ENCODE data around the gene DHX57.
A peak's percentile ranks its signal among the peaks of the same experiment; 100 is the strongest.

The DHX57 gene

DNA sequence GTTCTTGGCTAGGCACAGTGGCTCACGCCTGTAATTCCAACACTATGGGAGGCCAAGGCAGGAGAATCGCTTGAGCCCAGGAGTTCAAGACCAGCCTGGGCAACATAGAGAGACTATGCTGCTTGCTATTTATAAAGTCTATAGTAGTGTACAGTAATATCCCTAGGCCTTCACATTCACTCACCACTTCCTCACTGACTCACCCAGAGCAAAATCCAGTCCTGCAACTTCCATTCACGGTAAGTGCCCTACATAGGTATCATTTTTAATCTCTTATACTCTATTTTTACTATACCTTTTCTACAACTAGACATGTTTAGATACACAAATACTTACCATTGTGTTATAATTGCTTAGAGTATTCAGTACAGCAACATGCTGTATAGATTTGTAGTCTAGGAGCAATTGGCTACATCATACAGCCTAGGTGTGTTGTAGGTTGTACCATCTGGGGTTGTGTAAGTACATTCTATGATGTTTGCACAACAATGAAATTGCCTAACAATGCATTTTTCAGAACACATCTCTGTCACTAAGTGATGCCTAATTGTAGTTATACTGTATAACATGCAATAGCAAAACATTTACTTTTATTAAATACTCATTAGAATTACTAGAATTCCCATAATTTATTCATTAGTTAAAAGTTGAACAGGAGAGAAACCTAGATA is 8.8 kb downstream of the DHX57 start:
- no peak for DNase-seq

DNA sequence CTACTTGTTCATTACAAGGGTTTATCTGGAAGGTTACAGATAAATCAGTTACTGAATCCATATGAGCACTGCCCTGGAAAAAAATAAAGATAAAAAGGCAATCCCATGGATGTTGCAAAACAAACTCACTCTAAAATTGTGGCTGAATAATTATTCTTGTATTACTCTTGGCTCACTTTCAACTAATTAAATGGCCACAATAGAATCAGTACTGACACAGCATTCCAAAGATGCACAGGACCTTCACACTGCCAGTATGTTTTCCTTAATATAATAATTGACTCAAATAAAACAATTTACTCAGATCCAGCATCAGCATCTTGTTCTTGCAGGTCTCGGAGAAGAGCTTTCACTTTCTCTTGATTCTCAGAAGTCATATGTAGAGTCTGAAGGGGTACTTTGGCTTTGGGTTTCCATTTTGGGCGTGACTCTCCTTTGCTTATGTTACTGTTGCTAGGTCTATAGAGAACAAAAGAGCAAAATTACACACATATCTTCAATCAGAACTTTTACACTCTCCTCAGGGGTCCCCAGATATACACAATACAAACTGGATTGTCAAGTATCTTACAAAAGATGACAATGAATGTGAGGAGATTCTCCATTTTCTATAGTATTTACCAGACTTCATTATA is 12.6 kb downstream of the DHX57 start:
- no peak for DNase-seq

DNA sequence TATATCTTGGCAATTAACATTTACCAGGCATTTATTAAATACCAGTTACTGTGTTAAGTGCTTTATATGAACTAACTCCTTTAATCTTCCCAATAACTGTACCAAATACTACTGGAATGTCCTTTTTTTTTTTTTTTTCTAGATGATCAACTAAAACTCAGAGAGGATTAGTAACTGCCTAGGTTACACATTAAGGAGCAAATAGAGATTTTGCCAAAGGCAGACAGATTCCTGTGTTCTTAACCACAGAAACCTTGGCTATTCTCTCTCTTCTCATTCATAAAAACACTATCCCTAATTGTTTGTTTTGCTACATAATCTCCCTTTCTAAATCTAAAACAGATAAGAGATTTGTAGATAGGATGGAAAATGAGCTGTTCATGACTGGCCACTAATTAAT is 13.3 kb downstream of the DHX57 start:
- DNase-seq = no peak

DNA sequence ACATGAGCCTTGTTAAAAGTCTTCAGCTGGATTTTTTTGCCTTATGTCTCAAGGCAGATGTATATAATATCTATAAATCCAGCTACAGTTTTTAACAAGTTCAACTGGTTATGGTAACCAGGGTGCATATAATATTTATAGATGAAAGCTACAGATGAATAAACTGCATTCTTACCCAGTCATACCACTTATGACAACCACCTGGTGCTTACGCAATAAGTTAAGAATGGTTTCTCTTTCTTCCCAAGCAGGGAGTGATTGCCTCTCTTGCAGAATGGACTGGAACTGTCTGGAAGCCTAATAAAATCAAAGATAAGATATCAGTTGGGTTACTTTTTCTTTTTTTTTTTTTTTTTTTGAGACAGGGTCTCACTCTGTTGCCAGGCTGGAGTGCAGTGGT is 19.6 kb downstream of the DHX57 start:
- DNase-seq = no peak

DNA sequence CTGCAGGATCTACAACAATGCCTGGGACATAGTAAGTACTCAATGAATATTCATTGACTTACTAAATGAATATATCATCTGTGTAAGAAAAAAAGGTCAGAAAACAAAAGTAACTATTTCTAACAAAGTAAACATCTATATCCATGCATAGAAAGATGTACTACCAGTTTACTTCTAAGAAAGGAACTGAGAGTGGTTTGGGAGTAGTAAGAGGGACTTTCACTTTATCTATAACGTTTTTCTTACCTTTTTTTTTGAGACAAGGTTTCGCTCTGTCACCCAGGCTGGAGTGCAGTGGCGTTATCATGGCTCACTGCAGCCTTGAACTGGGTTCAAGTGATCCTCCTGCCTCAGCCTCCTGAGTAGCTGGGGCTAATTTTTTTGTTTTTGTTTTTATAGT is 25.7 kb downstream of the DHX57 start:
- DNase-seq = no peak

DNA sequence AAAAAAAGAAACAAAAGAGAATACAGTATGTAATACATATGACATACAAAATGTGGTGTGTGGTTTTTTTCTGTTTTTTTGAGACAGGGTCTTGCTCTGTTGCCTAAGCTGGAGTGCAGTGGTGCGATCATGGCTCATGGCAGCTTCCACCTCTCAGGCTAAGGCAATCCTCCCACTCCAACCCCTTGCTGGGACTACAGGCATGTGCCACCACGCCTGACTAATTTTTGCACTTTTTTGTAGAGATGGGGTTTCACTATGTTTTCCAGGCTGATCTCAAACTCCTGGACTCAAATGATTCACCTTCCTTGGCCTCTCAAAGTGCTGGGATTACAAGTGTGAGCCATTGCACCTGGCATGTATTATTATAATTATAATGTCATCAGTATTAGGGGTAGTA is 38.9 kb downstream of the DHX57 start:
- DNase-seq = no peak

DNA sequence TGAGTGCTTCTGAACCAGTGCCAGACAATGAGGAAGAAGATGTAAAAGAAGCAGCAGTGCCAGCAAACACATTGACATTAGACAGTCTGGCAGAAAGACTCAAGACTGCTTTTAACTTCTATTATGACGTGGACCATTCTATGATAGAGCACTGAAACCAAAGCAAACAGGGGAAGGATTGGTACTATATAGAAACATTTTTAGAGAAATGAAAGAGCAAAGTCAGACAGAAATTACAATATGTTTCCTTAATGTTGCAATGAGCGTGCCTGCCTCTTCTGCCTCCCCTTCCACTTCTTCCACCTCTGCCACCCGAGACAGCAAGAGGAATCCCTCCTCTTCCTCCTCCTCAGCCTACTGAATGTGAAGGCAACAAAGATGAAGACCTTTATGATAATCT is 39.7 kb downstream of the DHX57 start:
- peak; percentile 7 for DNase-seq

DNA sequence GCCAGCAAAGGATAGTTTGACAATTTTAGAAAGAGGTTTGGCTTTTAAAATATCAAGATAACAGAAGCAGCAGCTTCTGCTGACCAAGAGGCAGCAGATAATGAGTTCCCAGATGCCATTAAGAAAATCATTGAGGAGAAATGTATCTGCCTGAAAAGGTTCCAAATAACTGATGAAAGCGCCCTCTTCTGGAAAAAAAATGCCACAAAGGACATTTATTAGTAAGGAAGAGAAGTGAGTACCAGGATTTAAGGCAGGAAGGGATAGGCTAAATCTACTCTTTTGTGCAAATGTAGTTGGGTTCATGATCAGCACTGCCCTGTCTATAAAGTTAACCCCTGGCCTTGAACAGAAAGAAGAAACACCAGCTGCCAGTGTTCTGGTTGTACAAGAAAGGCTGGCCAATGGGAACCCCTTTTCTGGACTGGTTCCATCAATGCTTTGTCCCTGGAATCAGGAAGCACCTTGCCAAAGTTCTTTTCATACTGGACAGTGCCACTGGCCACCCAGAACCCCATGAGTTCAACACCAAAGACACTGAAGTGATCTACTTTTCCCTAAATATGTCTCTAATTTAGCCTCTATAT is 40.6 kb downstream of the DHX57 start:
- peak; percentile 64 for DNase-seq

DNA sequence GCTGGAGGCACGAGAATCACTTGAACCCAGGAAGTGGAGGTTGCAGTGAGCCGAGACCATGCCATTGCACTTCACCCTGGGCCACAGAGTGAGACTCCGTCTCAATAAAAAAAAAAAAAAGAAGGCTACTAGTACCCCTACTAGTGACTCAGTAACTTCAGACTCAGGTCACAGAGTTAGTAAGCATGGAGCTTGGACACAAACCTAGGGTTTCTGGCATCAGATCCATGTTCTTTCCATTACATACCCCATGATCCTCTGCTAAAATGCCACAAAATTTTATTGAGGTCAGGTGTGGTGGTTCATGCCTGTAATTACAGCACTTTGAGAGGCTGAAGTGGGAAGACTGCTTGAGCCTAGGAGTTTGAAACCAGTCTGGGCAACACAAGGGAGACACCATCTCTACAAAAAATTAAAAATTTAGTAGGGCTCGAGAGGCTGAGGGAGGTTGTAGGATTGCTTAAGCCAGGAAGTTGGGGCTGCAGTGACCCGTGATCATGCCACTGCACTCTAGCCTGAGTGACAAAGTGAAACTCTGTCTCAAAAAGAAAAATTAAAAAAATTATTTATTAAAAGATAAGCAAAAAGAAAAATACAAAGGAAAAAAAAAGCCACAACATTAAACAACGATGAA is 45.1 kb downstream of the DHX57 start:
- peak; percentile 19 for DNase-seq

DNA sequence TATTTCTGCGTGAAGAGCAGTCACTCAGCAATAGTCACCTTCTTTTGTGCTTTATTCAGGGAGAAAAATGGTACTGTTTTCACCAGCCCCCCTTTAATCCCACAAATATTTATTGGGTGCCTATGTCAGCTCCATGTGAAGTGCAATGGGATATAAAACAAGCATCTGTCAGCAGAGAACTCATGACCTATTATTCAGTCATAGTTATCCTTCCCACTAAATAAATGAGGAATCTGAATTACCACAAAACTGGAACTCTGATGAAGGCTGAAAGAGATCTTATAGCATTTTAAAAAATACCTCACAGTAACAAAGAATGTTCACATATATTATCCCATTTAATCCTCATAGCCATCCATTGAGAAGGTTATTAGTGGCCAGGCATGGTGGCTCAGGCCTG is 45.8 kb downstream of the DHX57 start:
- no peak for DNase-seq

DNA sequence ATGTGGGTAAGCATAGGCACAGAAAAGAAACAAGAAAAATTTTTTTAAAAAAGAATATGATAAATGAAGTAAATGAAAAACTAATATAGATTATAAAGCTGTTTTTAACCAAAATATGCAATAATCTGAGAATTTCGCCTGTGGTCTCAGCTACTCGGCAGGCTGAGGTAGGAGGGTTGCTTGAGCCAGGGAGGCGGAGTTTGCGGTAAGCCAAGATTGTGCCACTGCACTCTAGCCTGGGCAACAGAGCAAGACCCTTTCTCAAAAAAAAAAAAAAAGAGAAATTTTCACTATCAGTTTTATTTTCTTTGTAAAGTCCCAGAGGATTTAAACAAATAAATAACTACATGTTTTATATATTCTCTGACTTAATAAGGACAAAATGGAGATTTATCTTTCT is 47.3 kb downstream of the DHX57 start:
- peak; percentile 13 for DNase-seq

DNA sequence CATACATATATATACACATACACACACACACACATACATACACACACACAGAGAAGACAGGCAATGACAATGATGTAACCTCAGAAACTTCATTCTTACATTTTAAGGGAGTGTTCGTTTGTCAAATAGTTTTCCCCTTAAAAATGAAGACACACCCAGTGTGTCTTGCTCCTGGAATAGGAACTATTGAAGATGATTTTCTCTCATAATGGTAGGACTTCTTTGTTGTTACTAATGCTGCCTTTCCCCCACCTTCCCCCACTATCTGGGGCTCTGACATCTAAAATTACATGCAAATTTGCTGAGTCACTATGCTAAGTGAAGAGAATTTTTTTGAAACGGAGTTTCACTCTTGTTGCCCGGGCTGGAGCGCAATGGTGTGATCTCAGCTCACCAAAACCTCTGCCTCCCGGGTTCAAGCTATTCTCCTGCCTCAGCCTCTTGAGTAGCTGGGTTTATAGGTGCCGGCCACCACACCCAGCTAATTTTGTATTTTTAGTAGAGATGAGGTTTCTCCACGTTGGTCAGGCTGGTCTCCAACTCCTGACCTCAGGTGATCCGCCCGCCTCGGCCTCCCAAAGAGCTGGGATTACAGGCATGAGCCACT is 48.1 kb downstream of the DHX57 start:
- DNase-seq = peak; percentile 80

DNA sequence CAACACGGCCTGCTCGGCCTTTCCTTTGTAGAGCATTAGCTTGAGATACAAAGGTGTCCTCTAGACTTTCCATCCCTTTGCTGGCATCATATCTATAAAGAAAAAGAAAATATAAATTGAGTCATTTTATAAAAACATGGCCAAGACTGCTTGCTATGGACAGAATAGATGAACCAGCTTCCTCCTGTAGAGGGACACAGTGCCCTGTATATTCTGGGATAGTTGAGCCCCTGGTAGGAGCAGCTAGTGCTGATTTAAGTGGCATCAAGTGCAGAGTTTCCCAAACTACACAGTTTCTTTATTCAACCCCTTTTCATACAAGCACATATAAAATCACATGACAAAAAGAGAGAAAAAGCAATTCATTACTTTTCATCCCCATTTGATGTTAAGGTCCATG is 49.8 kb downstream of the DHX57 start:
- DNase-seq = no peak

DNA sequence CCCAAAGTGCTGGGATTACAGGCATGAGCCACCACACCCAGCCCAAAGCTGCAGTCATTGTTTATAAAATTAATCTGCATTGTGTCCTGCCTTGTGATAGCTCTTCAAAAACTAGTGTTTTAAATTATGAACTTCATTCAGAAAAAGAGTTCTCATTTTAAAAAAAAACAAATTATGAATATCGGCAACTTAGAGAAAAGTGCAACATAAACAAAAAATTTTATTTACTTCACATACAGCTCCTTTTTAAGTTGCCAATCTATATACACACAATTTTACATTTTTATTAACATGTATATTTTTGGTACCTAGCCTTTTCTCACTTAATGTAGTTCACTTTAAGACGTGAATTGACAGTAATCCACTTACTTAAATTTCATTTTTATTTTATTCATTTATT is 50.8 kb downstream of the DHX57 start:
- DNase-seq = no peak

DNA sequence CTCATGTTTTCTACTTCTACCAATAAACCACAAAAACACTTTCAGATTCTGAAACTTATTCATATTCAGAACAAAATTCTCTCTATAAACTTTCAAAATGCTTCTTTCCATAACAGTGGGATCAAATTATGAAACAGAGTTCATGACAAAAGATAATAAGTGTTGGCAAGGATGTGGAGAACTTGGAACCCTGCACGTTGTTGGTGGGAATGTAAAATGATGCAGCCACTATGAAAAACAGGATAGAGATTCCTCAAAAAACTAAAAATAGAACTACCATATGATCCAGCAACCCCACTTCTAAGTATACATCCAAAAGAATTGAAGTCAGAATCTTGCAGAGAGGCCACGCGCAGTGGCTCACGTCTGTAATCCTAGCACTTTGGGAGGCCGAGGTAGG is 52.3 kb downstream of the DHX57 start:
- DNase-seq = no peak

DNA sequence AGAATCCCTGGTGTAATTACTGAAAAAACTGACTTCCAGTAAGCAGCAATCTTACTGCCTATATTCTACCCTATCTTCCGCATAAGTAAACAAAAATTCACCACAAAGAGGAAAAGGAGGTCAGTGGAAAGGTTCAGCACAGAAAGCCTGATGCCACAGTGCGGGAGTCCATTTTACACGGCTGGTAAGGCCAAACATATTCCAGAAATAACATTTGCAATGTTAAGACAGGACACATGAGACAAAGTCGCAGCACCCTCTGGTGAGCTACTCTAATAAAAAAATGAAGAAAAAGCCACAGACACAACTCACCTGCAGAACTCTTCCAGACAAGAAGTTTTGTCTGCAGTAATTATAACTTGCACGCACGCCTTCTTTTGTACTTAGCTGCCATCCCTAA is 57.2 kb downstream of the DHX57 start:
- no peak for DNase-seq

DNA sequence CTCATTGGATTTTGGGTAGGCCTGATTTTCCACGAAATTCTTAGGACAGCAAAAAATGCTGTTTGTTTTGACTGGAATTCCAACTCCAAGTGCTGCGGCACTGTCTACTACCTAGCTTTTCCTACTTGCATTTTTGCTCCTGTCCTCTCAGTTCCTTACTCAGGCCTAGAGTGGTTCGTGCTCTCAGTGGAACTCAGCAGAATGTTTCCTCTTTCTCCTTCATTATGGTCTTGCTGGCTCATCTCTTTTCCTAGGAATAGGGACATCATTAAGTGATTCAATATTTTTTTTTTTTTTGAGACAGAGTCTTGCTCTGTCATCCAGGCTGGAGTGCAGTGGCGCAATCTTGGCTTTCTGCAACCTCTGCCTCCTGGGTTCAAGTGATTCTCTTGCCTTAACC is 59.8 kb downstream of the DHX57 start:
- DNase-seq = no peak

DNA sequence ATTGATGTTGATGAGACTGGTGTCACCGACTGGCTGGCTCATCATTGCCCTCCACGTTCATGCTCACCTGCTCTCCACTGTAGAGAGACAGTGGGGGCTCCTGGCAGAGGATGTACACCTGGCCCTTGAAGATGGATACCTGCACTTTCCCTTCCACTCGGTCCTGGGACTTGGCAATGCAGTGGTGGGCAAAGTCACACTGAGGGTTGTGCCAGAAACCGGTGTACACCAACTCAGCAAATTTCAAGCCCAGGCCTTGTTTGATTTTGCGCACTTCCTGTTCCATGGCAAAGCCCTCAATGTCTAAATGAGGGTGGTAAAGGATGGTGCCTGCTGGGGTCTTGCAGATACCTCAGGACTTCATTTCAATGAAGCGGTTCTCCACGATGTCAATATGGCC is 65.2 kb downstream of the DHX57 start:
- no peak for DNase-seq

DNA sequence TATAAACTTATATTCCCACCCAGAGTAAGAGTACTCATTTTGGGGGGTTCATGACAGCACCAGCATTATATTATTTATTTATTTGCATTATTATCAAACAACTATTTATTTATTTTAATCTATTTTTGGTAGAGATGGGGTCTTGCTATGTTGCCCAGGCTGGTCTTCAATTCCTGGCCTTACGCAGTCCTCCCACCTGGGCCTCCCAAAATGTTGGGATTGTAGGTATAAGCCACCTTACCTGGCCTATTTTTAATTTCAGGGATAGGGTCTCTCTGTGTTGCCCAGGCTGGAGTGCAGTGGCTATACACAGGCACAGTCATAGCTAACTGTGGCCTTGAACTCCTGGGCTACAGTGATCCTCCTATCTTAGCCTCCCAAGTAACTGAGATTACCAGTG is 67.1 kb downstream of the DHX57 start:
- no peak for DNase-seq

DNA sequence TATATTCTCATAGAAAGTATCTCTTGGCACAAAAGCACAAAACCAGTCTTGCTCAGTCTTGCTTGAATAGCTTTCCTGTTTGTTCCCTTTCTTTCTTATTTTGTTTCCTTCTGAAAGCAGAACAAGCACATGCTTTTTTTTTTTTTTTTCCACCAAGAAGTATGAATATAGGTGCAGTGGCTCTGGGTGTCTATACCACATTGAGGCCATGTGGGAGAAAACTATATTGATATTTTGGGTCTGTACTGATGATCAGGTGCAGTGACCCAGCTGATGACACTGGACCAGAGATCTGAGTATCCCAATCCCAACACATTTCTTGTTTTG is 69.0 kb downstream of the DHX57 start:
- no peak for DNase-seq

DNA sequence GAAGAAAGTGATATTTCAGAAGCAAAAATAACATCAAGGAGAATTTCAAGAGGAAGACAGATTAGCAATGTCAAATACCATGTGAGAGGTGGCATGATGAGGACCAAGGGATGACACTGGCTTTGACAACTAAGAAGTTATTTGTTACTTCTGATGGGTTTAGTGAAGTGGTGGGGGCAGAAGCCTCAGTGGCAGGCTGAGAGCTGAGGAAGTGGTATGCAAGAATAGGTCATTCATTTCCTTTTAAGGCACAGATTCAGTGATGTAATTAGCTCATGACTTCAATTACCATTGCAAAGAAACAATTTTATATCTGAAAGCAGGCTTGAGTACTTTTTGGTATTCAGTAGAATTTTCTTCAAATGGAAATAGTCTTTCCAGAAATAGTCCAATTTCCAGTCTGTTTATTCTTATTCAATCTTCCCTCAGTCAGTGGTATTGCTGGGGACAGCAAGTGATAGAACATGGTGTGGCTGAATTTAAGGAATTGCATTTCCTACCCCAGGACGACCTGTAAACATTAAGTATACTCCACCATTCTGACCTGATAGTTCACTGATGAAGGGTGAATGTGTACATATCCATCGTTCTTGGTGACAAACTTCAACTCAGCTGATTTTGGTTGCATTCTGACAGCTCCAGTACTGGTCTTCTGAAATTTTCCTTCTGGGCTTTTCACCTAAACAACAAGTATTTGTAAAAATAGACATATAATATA is 69.6 kb downstream of the DHX57 start:
- DNase-seq = no peak

DNA sequence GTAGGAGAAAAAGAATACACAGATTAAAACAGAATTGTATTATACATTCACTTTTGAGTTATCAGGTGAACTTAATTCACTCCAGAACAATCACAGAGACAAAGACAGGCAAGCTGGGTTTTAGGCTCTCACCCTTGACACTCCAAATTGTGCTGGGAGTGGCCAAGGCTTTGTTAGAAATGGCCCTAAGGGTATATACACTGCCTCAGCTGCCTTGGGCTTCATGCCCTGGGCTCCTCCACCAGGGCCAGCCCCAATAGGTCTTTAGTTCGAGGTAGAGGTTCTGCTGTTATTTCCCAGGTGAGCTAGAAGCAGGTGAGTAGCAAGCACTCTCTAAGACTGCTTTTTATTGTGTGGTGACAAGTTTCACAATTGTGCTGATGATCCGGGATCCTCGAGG is 77.8 kb downstream of the DHX57 start:
- no peak for DNase-seq

DNA sequence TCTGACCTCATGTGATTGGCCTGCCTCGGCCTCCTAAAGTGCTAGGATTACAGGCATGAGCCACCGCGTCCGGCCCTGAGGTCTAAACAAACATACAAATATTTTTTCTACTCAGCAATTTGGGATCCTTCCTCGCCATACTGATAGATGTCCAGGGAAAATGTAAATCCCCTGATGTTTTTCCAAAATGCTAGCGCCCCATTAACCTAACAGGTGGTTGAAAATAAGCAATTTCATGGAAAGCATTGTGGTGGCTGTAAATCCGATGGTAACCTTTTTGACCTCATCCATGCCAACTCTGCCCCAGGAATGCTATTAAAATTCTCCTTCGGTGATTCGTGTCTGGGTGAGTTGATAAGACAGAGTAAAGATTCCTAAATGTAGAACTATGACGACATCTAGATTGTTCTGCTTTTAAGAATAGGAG is 78.5 kb downstream of the DHX57 start:
- peak; percentile 6 for DNase-seq
